Panc1 (cell line): Measurements from ENCODE around the gene SLC51B. TPM values are rescaled to one million over a fixed set of nuclear protein-coding genes. Genes with fewer than 3 reads are reported as not detected.

Experiments used
- ATAC-seq: fragments of 200-7000 bp; cut with Tn5 transposase; 2 replicates; pipeline ENCODE4 v1.9.1; 2020; ENCODE audit warnings: mild to moderate bottlenecking, moderate library complexity
- BruUV-seq: library from RNA; stranded (reverse); fragments of 400-500 nt; replicated peaks from 2 replicates; lab custom pipeline; 2021; lab: Mats Ljungman, UMichigan
- CTCF ChIA-PET: fragments of 300-600 bp; sonication (Branson Sonifier 250); formaldehyde crosslinking; loops from one replicate; lab custom pipeline; 2022; ENCODE audit warnings: antibody characterized with exemption; lab: Charles Lee
- POLR2A ChIA-PET: fragments of 300-600 bp; sonication (Branson Sonifier 250); formaldehyde crosslinking; loops from one replicate; lab custom pipeline; 2022; ENCODE audit warnings: antibody characterized with exemption; lab: Charles Lee
- DNase-seq: peaks from one replicate; pipeline ENCODE4 v3.0.0-alpha.2; 2010; ENCODE audit warnings: low read depth, low spot score
- H3K27ac ChIP-seq: 2 replicates; pipeline ENCODE4 v1.5.1; 2011; ENCODE audit warnings: mild to moderate bottlenecking, low read length, inconsistent platforms
- H3K27me3 ChIP-seq: fragments of 200-500 bp; sonication (Bioruptor generic); 2 replicates; pipeline ENCODE4 v1.6.0; 2014; ENCODE audit warnings: low read length, inconsistent platforms; ENCODE audit not compliant: control insufficient read depth, insufficient read depth
- H3K36me3 ChIP-seq: fragments of 200-500 bp; sonication (Bioruptor generic); 2 replicates; pipeline ENCODE4 v1.5.1; 2014; ENCODE audit warnings: inconsistent platforms, mild to moderate bottlenecking, low read length, moderate library complexity; ENCODE audit not compliant: control insufficient read depth, insufficient read depth
- H3K4me1 ChIP-seq: 2 replicates; pipeline ENCODE4 v1.5.1; 2011; ENCODE audit warnings: inconsistent platforms, mild to moderate bottlenecking, low read length, moderate library complexity; ENCODE audit not compliant: control insufficient read depth, insufficient read depth
- H3K4me3 ChIP-seq, 2 experiments: 2 replicates each; pipeline ENCODE4 v1.5.1; 2011 to 2012; ENCODE audit warnings: low read depth in 2 of 2, low read length in 2 of 2, mild to moderate bottlenecking in 2 of 2, inconsistent platforms in 1 of 2, moderate library complexity in 1 of 2
- H3K9me3 ChIP-seq: fragments of 200-500 bp; sonication (Bioruptor generic); 2 replicates; pipeline ENCODE4 v1.5.1; 2014; ENCODE audit warnings: low read depth, mild to moderate bottlenecking, inconsistent platforms, low read length, moderate library complexity; ENCODE audit not compliant: control insufficient read depth, insufficient read depth
- POLR2AphosphoS5 ChIP-seq: IDR thresholded peaks from 2 replicates; pipeline ENCODE4 v1.6.1; 2012; ENCODE audit warnings: mild to moderate bottlenecking, low read depth, low read length, moderate library complexity
- SIN3A ChIP-seq: IDR thresholded peaks from 2 replicates; pipeline ENCODE4 v1.6.1; 2012; ENCODE audit warnings: low read depth, mild to moderate bottlenecking, low read length, moderate library complexity, borderline replicate concordance; ENCODE audit not compliant: insufficient read depth
- TCF7L2 ChIP-seq: IDR thresholded peaks from 2 replicates; pipeline ENCODE4 v1.6.1; 2011; ENCODE audit warnings: mild to moderate bottlenecking, low read depth, low read length, inconsistent platforms
- in situ Hi-C: cut with HindIII; loops from 2 replicates; pipeline ENCODE4 v1.10.0; 2016; ENCODE audit warnings: low sequenced_read_pairs, low pct_unique_long_range_greater_than_20kb
- intact Hi-C: fragments of 100-400 bp; cut with micrococcal nuclease; formaldehyde crosslinking; loops from one replicate; pipeline ENCODE4 v1.10.0; 2022; ENCODE audit not compliant: unreplicated experiment
- total RNA-seq: library from RNA; stranded (reverse); gene quantifications from one replicate; pipeline ENCODE4 v1.2.1, GENCODE V29; 2021; ENCODE audit not compliant: unreplicated experiment
- TF ChIP-seq, protein P1 (sequence below): fragments of 450-650 bp; IDR thresholded peaks from 2 replicates; pipeline ENCODE4 v1.5.1; 2017; ENCODE audit warnings: mild to moderate bottlenecking
- TF ChIP-seq, protein P2 (sequence below), 2 experiments: IDR thresholded peaks; 2 replicates each; pipeline ENCODE4 v1.6.1; 2011 to 2012; ENCODE audit warnings: low read depth in 2 of 2, control low read depth in 1 of 2, low read length in 1 of 2, mild to moderate bottlenecking in 1 of 2, moderate library complexity in 1 of 2; ENCODE audit not compliant: insufficient read depth in 1 of 2

Gene SLC51B
- total RNA-seq, 1 experiment from 2014 or later: 0.51 TPM

DNA sequence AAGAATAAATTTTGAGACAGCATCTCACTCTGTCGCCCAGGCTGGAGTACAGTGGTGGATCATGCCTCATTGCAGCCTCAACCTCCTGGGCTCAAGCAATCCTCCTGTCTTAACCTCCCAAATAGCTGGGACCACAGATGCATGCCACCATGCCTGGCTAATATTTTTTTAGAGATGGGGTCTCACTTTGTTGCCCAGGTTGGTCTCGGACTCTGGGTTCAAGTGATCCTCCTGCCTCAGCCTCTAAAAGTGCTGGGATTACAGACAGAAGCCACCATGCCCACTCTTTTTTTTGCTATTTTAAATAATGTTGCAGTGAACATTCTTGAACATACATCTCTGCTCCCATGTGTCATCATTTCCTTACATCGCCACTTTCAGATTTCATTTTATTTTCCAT lies 6.8 kb upstream of the SLC51B start:
- in situ Hi-C loops: no loop called here
- no peak for DNase-seq

DNA sequence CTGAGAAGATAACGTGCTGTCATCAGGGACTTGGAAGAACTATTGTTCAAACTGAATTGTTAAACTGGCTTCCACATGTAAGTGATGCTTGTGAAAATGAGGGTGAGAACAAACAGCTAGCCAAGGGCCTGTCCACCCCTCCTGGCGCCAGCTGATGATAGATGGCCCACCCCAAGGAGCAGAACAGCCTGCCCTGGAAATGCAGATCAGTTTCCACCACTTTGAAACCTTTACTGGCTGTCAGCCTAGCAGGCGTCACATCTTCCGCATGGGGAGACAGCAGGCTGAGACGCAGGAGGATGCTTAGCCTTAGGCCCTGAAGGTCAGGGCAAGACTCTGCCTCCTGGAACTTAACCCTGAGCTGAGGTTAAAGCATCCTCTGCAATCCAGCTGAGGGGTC lies 6.4 kb upstream of the SLC51B start:
- Histone ChIP-seq H3K27ac (no peak overlapping the region), H3K9me3 (no peaks in the 10 kb centered on the region), H3K36me3 (no peaks in the 10 kb centered on the region), H3K4me1 (no peaks in the 10 kb centered on the region), H3K4me3 (no peak overlapping the region), H3K27me3 (no peaks in the 10 kb centered on the region)
- ChIA-PET POLR2A (no interaction called here), CTCF (no interaction called here)
- no TSS peak for BruUV-seq
- TF ChIP-seq, protein P1, sequence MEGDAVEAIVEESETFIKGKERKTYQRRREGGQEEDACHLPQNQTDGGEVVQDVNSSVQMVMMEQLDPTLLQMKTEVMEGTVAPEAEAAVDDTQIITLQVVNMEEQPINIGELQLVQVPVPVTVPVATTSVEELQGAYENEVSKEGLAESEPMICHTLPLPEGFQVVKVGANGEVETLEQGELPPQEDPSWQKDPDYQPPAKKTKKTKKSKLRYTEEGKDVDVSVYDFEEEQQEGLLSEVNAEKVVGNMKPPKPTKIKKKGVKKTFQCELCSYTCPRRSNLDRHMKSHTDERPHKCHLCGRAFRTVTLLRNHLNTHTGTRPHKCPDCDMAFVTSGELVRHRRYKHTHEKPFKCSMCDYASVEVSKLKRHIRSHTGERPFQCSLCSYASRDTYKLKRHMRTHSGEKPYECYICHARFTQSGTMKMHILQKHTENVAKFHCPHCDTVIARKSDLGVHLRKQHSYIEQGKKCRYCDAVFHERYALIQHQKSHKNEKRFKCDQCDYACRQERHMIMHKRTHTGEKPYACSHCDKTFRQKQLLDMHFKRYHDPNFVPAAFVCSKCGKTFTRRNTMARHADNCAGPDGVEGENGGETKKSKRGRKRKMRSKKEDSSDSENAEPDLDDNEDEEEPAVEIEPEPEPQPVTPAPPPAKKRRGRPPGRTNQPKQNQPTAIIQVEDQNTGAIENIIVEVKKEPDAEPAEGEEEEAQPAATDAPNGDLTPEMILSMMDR: no peak
- TF ChIP-seq SIN3A: no peak
- no peak for TF ChIP-seq POLR2AphosphoS5
- TF ChIP-seq TCF7L2: no peak
- TF ChIP-seq, protein P2, sequence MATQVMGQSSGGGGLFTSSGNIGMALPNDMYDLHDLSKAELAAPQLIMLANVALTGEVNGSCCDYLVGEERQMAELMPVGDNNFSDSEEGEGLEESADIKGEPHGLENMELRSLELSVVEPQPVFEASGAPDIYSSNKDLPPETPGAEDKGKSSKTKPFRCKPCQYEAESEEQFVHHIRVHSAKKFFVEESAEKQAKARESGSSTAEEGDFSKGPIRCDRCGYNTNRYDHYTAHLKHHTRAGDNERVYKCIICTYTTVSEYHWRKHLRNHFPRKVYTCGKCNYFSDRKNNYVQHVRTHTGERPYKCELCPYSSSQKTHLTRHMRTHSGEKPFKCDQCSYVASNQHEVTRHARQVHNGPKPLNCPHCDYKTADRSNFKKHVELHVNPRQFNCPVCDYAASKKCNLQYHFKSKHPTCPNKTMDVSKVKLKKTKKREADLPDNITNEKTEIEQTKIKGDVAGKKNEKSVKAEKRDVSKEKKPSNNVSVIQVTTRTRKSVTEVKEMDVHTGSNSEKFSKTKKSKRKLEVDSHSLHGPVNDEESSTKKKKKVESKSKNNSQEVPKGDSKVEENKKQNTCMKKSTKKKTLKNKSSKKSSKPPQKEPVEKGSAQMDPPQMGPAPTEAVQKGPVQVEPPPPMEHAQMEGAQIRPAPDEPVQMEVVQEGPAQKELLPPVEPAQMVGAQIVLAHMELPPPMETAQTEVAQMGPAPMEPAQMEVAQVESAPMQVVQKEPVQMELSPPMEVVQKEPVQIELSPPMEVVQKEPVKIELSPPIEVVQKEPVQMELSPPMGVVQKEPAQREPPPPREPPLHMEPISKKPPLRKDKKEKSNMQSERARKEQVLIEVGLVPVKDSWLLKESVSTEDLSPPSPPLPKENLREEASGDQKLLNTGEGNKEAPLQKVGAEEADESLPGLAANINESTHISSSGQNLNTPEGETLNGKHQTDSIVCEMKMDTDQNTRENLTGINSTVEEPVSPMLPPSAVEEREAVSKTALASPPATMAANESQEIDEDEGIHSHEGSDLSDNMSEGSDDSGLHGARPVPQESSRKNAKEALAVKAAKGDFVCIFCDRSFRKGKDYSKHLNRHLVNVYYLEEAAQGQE (IDR thresholded peaks at IDR 0.05; ENCODE audit: insufficient read depth in 1 of 2, low read depth in 2 of 2, low read length in 1 of 2): no peak
- DNase-seq: no peak
- no peak for ATAC-seq
- in situ Hi-C loops: no loop called here
- intact Hi-C loops: loop anchor here (10.0 kb wide), 1 partner anchor 256 kb away; the partner anchor contains the start of gene RNU5A-1

More for the DNA sequence above, 6.8 kb upstream of the SLC51B start:
- ChIA-PET POLR2A (no interaction called here), CTCF (no interaction called here)
- intact Hi-C loops: loop anchor here (10.0 kb wide), 1 partner anchor 256 kb away; the partner anchor contains the start of gene RNU5A-1
- Histone ChIP-seq H3K4me1 (peaks cover 3% of the 10 kb centered on the region), H3K36me3 (no peaks in the 10 kb centered on the region), H3K27me3 (no peaks in the 10 kb centered on the region), H3K4me3 (no peak overlapping the region), H3K27ac (no peak overlapping the region), H3K9me3 (no peaks in the 10 kb centered on the region)
- TF ChIP-seq TCF7L2 (no peak), SIN3A (no peak)
- TF ChIP-seq, protein P2 (IDR thresholded peaks at IDR 0.05; ENCODE audit: insufficient read depth in 1 of 2, low read depth in 2 of 2, low read length in 1 of 2): no peak
- no peak for ATAC-seq
- BruUV-seq: no TSS peak
